ENCODE results near the gene HMCN1.

HMCN1 gene

GRCh38 chr1:186165303-186165702 is 431.1 kb downstream of the HMCN1 start:
- Histone ChIP-seq H3K27me3 (ENCODE audit: insufficient read depth, low read length) (no peaks in the 10 kb centered on the region), H3K4me2 (ENCODE audit: low read length) (no peak overlapping the region), H4K20me1 (ENCODE audit: insufficient read depth, low read length) (no peaks in the 10 kb centered on the region), H3K9me2 (ENCODE audit: low read depth, low read length) (no peaks in the 10 kb centered on the region), H3F3A (ENCODE audit: insufficient read depth, low read length) (no peaks in the 10 kb centered on the region), H3K79me2 (ENCODE audit: insufficient read depth, low read length) (no peaks in the 10 kb centered on the region), H3K9me3 (ENCODE audit: low read length) (no peaks in the 10 kb centered on the region), H2AFZ (ENCODE audit: low read length) (no peak overlapping the region), H3K36me3 (ENCODE audit: insufficient read depth, low read length) (no peaks in the 10 kb centered on the region), H3K4me1 (ENCODE audit: insufficient read depth, low read length, severe bottlenecking) (no peaks in the 10 kb centered on the region), H3K9ac (ENCODE audit: low read length) (no peak overlapping the region), H3K27ac (ENCODE audit: low read depth, low read length, poor library complexity, severe bottlenecking) (no peak overlapping the region), H3K4me3 (ENCODE audit: low read depth, low read length, poor library complexity, severe bottlenecking) (no peak overlapping the region)
- TF ChIP-seq EZH2 (IDR thresholded peaks at IDR 0.05; ENCODE audit: borderline replicate concordance, low read length) (no peak), CTCF (IDR thresholded peaks at IDR 0.05; ENCODE audit: low read length) (no peak)

- no peaks in the 10 kb centered on the region for H3K27me3 ChIP-seq (ENCODE audit: insufficient read depth, low read length)
- no peaks in the 10 kb centered on the region for H3F3A ChIP-seq (ENCODE audit: insufficient read depth, low read length)
- TF ChIP-seq EZH2 (IDR thresholded peaks at IDR 0.05; ENCODE audit: borderline replicate concordance, low read length) (no peak), CTCF (IDR thresholded peaks at IDR 0.05; ENCODE audit: low read length) (no peak)
These were observed 433.0 kb downstream of the HMCN1 start for GRCh38 chr1:186167096-186167668.

GRCh38 chr1:186175588-186175987 is 441.4 kb downstream of the HMCN1 start:
- H3K9me2 ChIP-seq (ENCODE audit: low read depth, low read length) = no peaks in the 10 kb centered on the region
- no peaks in the 10 kb centered on the region for H3K27me3 ChIP-seq (ENCODE audit: insufficient read depth, low read length)
- no peaks in the 10 kb centered on the region for H4K20me1 ChIP-seq (ENCODE audit: insufficient read depth, low read length)
- H3F3A ChIP-seq (ENCODE audit: insufficient read depth, low read length) = no peaks in the 10 kb centered on the region
- no peaks in the 10 kb centered on the region for H3K9me3 ChIP-seq (ENCODE audit: low read length)
- TF ChIP-seq EZH2 (IDR thresholded peaks at IDR 0.05; ENCODE audit: borderline replicate concordance, low read length) (no peak), CTCF (IDR thresholded peaks at IDR 0.05; ENCODE audit: low read length) (no peak)
- no peaks in the 10 kb centered on the region for H3K36me3 ChIP-seq (ENCODE audit: insufficient read depth, low read length)
- peaks cover 19% of the 10 kb centered on the region for H3K4me1 ChIP-seq (ENCODE audit: insufficient read depth, low read length, severe bottlenecking)
- H3K4me3 ChIP-seq (ENCODE audit: low read depth, low read length, poor library complexity, severe bottlenecking) = no peak overlapping the region
- H3K79me2 ChIP-seq (ENCODE audit: insufficient read depth, low read length) = no peaks in the 10 kb centered on the region
- no peak overlapping the region for H3K9ac ChIP-seq (ENCODE audit: low read length)
- H3K4me2 ChIP-seq (ENCODE audit: low read length) = no peak overlapping the region
- H2AFZ ChIP-seq (ENCODE audit: low read length) = no peak overlapping the region
- H3K27ac ChIP-seq (ENCODE audit: low read depth, low read length, poor library complexity, severe bottlenecking) = no peak overlapping the region

More at GRCh38 chr1:186167096-186167668, 433.0 kb downstream of the HMCN1 start:
- Histone ChIP-seq H3K79me2 (ENCODE audit: insufficient read depth, low read length) (no peaks in the 10 kb centered on the region), H2AFZ (ENCODE audit: low read length) (no peak overlapping the region), H3K9ac (ENCODE audit: low read length) (no peak overlapping the region), H3K36me3 (ENCODE audit: insufficient read depth, low read length) (no peaks in the 10 kb centered on the region), H4K20me1 (ENCODE audit: insufficient read depth, low read length) (no peaks in the 10 kb centered on the region), H3K27ac (ENCODE audit: low read depth, low read length, poor library complexity, severe bottlenecking) (no peak overlapping the region), H3K4me2 (ENCODE audit: low read length) (no peak overlapping the region), H3K9me2 (ENCODE audit: low read depth, low read length) (no peaks in the 10 kb centered on the region), H3K4me1 (ENCODE audit: insufficient read depth, low read length, severe bottlenecking) (no peaks in the 10 kb centered on the region), H3K9me3 (ENCODE audit: low read length) (no peaks in the 10 kb centered on the region), H3K4me3 (ENCODE audit: low read depth, low read length, poor library complexity, severe bottlenecking) (no peak overlapping the region)
